Measurements from ENCODE around the gene PIP5K1C. TPM values are rescaled to one million over a fixed set of nuclear protein-coding genes. Genes with fewer than 3 reads are reported as not detected.

The PIP5K1C gene
- total and polyA plus RNA-seq, 2 donors (not counting 1 experiment from before 2014, with no cell fraction given), result 10.4 to 46.7 TPM

- Histone ChIP-seq H3K27me3 (replicated peaks in 1 of 4; ENCODE audit: control extremely low read depth in 1 of 4, control insufficient read depth in 3 of 4, insufficient read depth in 4 of 4, low read length in 3 of 4) (no peaks in the 10 kb centered on the region), H3K79me2 (ENCODE audit: control insufficient read depth, insufficient read depth, low read length) (peaks cover 57% of the 10 kb centered on the region), H3K4me1 (ENCODE audit: control insufficient read depth in 2 of 2, insufficient read depth in 2 of 2, low read length in 2 of 2) (peaks cover 31 to 32% of the 10 kb centered on the region in 2 donors), H3K9me3 (ENCODE audit: control extremely low read depth in 1 of 3, control insufficient read depth in 2 of 3, insufficient read depth in 1 of 3, low read length in 2 of 3) (peaks cover 0 to 7% (median 0%) of the 10 kb centered on the region in 3 donors), H3K27ac (ENCODE audit: low read length in 2 of 2) (peak overlapping the region in 1 of 2 donors; percentile 63), H3K36me3 (replicated peaks in 1 of 2; ENCODE audit: control extremely low read depth in 1 of 2, control insufficient read depth in 1 of 2, extremely low read depth in 1 of 2, insufficient read depth in 2 of 2, low read length in 1 of 2) (no peaks in the 10 kb centered on the region), H2AFZ (ENCODE audit: insufficient read depth, low read depth, low read length, poor library complexity, severe bottlenecking) (no peak overlapping the region), H3K4me3 (ENCODE audit: control extremely low read depth in 1 of 5, extremely low read depth in 1 of 5, insufficient read depth in 1 of 5, low read depth in 2 of 5, low read length in 4 of 5) (peak overlapping the region in 1 of 5 experiments; percentile 15), H4K20me1 (ENCODE audit: control insufficient read depth, insufficient read depth, low read length, poor library complexity, severe bottlenecking) (peaks cover 56% of the 10 kb centered on the region), H3K9ac (ENCODE audit: low read length) (no peak overlapping the region), H3K4me2 (replicated peaks; ENCODE audit: low read depth, low read length, poor library complexity, severe bottlenecking) (peak overlapping the region; percentile 69)
- no peak for TF ChIP-seq EZH2 (IDR thresholded peaks at IDR 0.05; ENCODE audit: borderline replicate concordance, insufficient read depth, low read depth, low read length, poor library complexity, severe bottlenecking)
- TF ChIP-seq CTCF (IDR thresholded peaks at IDR 0.05), result no peak
- ChIA-PET POLR2A (interaction anchor here (0.6 to 0.7 kb wide), 2 partner anchors 15 to 16 kb away, joined by 11 read pairs; partner anchors contain the start of gene PIP5K1C), CTCF (interaction anchor here (1.0 to 1.6 kb wide), 3 partner anchors 17 to 18 kb away, joined by 4 to 8 read pairs (median 4); partner anchors contain the start of gene PIP5K1C)
- Mint-ChIP-seq H3K4me1 (peaks cover 43% of the 10 kb centered on the region), H3K27ac (peak overlapping the region; percentile 79), H3K4me3 (peak overlapping the region; percentile 72), H3K27me3 (no peaks in the 10 kb centered on the region), H3K9me3 (ENCODE audit: insufficient read depth) (no peaks in the 10 kb centered on the region)
- 81% methylated on average over 20 of the region's 23 CpGs for WGBS (ENCODE audit: insufficient coverage)
- intact Hi-C loops (cut with micrococcal nuclease), result loop anchor here (2.0 kb wide), 1 partner anchor 13 kb away; no protein-coding TSS in a partner anchor
- ATAC-seq (ENCODE audit: low read depth), result peak; percentile 49
- peak; percentile 35 for DNase-seq
These were observed 16.0 kb downstream of the PIP5K1C start for GRCh38 chr19:3684054-3684816.

Data from B cell (primary cell).